A673 (cell line): ENCODE data around the gene PTCHD1.

Experiments
- EZH2 ChIP-seq: fragments of 200-600 bp; sonication (generic); IDR thresholded peaks from 2 replicates; pipeline ENCODE4 v1.6.1; 2017; ENCODE audit warnings: borderline replicate concordance, low read depth, mild to moderate bottlenecking, mixed read lengths, antibody characterized with exemption, low read length; ENCODE audit not compliant: poor library complexity, severe bottlenecking
- TF ChIP-seq, protein P1 (sequence below): fragments of 300-800, 200-600 bp; sonication (generic); conservative IDR thresholded peaks from 2 replicates; pipeline ENCODE4 v1.5.1; 2017; ENCODE audit warnings: low read depth, mild to moderate bottlenecking, antibody characterized with exemption, low read length, moderate library complexity, mixed read lengths

DNA sequence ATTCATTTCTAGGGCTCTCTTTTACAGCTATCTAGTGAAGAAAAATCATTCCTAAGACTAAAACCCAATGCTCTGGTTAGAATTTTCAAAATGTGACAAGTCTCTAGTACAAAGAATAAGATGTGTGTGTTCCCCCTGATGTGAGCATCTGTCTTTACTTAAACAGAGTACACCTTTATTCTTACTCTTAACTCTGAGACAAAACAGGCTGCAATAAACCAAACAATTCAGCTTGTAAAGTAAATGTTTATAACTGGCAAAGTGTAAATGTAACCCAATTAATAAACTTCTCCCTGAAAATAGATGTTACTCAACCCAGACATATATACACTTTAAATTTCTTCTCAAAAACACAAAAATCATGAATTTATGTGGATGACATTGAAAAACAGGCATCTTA, 51.6 kb downstream of the PTCHD1 start:
- TF ChIP-seq, protein P1, sequence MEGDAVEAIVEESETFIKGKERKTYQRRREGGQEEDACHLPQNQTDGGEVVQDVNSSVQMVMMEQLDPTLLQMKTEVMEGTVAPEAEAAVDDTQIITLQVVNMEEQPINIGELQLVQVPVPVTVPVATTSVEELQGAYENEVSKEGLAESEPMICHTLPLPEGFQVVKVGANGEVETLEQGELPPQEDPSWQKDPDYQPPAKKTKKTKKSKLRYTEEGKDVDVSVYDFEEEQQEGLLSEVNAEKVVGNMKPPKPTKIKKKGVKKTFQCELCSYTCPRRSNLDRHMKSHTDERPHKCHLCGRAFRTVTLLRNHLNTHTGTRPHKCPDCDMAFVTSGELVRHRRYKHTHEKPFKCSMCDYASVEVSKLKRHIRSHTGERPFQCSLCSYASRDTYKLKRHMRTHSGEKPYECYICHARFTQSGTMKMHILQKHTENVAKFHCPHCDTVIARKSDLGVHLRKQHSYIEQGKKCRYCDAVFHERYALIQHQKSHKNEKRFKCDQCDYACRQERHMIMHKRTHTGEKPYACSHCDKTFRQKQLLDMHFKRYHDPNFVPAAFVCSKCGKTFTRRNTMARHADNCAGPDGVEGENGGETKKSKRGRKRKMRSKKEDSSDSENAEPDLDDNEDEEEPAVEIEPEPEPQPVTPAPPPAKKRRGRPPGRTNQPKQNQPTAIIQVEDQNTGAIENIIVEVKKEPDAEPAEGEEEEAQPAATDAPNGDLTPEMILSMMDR, result no peak
- TF ChIP-seq EZH2, result no peak
